GM23248 (cell line): ENCODE data around the gene ISL1.

Source experiments
- EZH2 ChIP-seq: fragments of 200-600 bp; sonication (generic); IDR thresholded peaks from 2 replicates; pipeline ENCODE4 v1.6.1; 2018; ENCODE audit warnings: antibody characterized with exemption, mild to moderate bottlenecking; ENCODE audit not compliant: insufficient read depth, poor library complexity, severe bottlenecking
- EZH2phosphoT487 ChIP-seq: fragments of 200-600 bp; sonication (generic); IDR thresholded peaks from 2 replicates; pipeline ENCODE4 v1.6.1; 2018; ENCODE audit warnings: antibody characterized with exemption, moderate library complexity, mild to moderate bottlenecking, low read depth; ENCODE audit not compliant: insufficient read depth

- TF ChIP-seq EZH2 = no peak
- TF ChIP-seq EZH2phosphoT487 = no peak
These were observed at the start of gene ISL1 for GRCh38 chr5:51383131-51384121.
